K562 (cell line): ENCODE data around the gene OPRL1. TPM values are rescaled to one million over a fixed set of nuclear protein-coding genes. Genes with fewer than 3 reads are reported as not detected.
A peak's percentile ranks its signal among the peaks of the same experiment; 100 is the strongest.

ENCODE experiments used
- ATAC-seq: fragments of 200-7000 bp; cut with Tn5 transposase; 3 replicates; pipeline ENCODE4 v1.9.1; 2020; ENCODE audit warnings: moderate library complexity
- BruUV-seq: library from RNA; stranded (reverse); fragments of 400-500 nt; replicated peaks from 2 replicates; lab custom pipeline; 2021; lab: Mats Ljungman, UMichigan
- CTCF ChIA-PET: fragments of 300-600 bp; formaldehyde crosslinking; extraction: SDS; loops from one replicate; lab custom pipeline; 2021; ENCODE audit warnings: low intra/inter-chr PET ratio; lab: Yijun Ruan, JAX
- POLR2A ChIA-PET: fragments of 300-600, 350-650 bp; sonication (Branson Sonifier 250); formaldehyde crosslinking; extraction: SDS; loops from one replicate; lab custom pipeline; 2021; ENCODE audit warnings: antibody characterized with exemption, inconsistent platforms; lab: Yijun Ruan, JAX
- DNase-seq, 4 experiments: peaks; one replicate each; pipeline versions ENCODE4 v3.0.0 to v3.0.0-alpha.2; 2011 to 2018; ENCODE audit warnings: low spot score in 3 of 4, mixed read lengths in 3 of 4; ENCODE audit errors: extremely low read depth in 1 of 4
- FAIRE-seq: peaks from 2 replicates; lab custom pipeline; 2011; peaks lifted over from hg19 to GRCh38; lab: Jason Lieb, UNC
- H2AFZ ChIP-seq: 2 replicates; pipeline ENCODE4 v1.6.0; 2011; ENCODE audit warnings: low read depth, low read length, control low read depth, inconsistent platforms
- H3K27ac ChIP-seq: fragments of 200-600 bp; 3 replicates; pipeline ENCODE4 v1.8.0; 2011; ENCODE audit warnings: low read depth, mild to moderate bottlenecking, control low read depth, inconsistent platforms, low read length, moderate library complexity, mixed read lengths; ENCODE audit errors: extremely low read depth
- H3K27me3 ChIP-seq, 2 experiments: fragments of 300-600 bp in 1 of 2; 2 replicates in 1 of 2; 3 replicates in 1 of 2; pipeline versions ENCODE4 v1.6.0 to v1.8.0; 2011; ENCODE audit warnings: inconsistent platforms in 2 of 2, low read length in 2 of 2, mild to moderate bottlenecking in 1 of 2, mixed read lengths in 1 of 2, moderate library complexity in 1 of 2; ENCODE audit not compliant: control insufficient read depth in 2 of 2, insufficient read depth in 2 of 2
- H3K36me3 ChIP-seq: fragments of 300-600 bp; 3 replicates; pipeline ENCODE4 v1.8.0; 2011; ENCODE audit warnings: mild to moderate bottlenecking, low read length, inconsistent platforms; ENCODE audit not compliant: control insufficient read depth, insufficient read depth
- H3K4me1 ChIP-seq, 2 experiments: fragments of 200-600 bp in 1 of 2; replicated peaks in 1 of 2; 2 replicates in 1 of 2; 3 replicates in 1 of 2; pipeline versions ENCODE4 v1.5.1 to v1.8.0; 2011; ENCODE audit warnings: inconsistent platforms in 2 of 2, low read length in 2 of 2, mild to moderate bottlenecking in 1 of 2, mixed read lengths in 1 of 2, moderate library complexity in 1 of 2; ENCODE audit not compliant: control insufficient read depth in 2 of 2, insufficient read depth in 2 of 2
- H3K4me2 ChIP-seq: 2 replicates; pipeline ENCODE4 v1.6.1; 2011; ENCODE audit warnings: low read length, control low read depth, inconsistent platforms, mixed read lengths; ENCODE audit not compliant: insufficient read depth
- H3K4me3 ChIP-seq: fragments of 200-600 bp; sonication (generic), shearing (Covaris generic); 2 replicates; pipeline ENCODE4 v1.5.1; 2016; ENCODE audit warnings: control low read depth, inconsistent platforms
- H3K79me2 ChIP-seq: fragments of 200-600 bp; 3 replicates; pipeline ENCODE4 v1.8.0; 2011; ENCODE audit warnings: low read length, inconsistent platforms; ENCODE audit not compliant: control insufficient read depth, insufficient read depth
- H3K9ac ChIP-seq, 2 experiments: 2 replicates each; pipeline versions ENCODE4 v1.6.0 to v1.6.1; 2011; ENCODE audit warnings: low read depth in 2 of 2, low read length in 2 of 2, control low read depth in 1 of 2, inconsistent platforms in 1 of 2, mild to moderate bottlenecking in 1 of 2, mixed read lengths in 1 of 2; ENCODE audit not compliant: insufficient read depth in 1 of 2
- H3K9me1 ChIP-seq: one replicate; pipeline ENCODE4 v1.6.0; 2011; ENCODE audit warnings: inconsistent platforms, mild to moderate bottlenecking, low read length, moderate library complexity; ENCODE audit not compliant: control insufficient read depth, insufficient read depth
- H3K9me3 ChIP-seq: replicated peaks from 2 replicates; pipeline ENCODE4 v1.5.1; 2011; ENCODE audit warnings: low read depth, low read length, inconsistent platforms; ENCODE audit not compliant: control insufficient read depth, insufficient read depth
- H4K20me1 ChIP-seq: replicated peaks from 2 replicates; pipeline ENCODE4 v1.6.1; 2011; ENCODE audit warnings: low read length, inconsistent platforms, mixed read lengths; ENCODE audit not compliant: control insufficient read depth, insufficient read depth
- BDP1 ChIP-seq: IDR thresholded peaks from 3 replicates; pipeline ENCODE4 v1.6.1; 2011; ENCODE audit not compliant: insufficient read length, insufficient read depth
- CEBPB ChIP-seq: fragments of 450-650 bp; IDR thresholded peaks from 2 replicates; pipeline ENCODE4 v1.6.1; 2016; ENCODE audit warnings: missing genetic modification characterization, missing compliant biosample characterization
- GABPB1 ChIP-seq: sonication (generic); formaldehyde crosslinking; IDR thresholded peaks from 2 replicates; pipeline ENCODE4 v1.8.0; 2022; ENCODE audit warnings: mild to moderate bottlenecking, missing genetic modification reagents
- HDGF ChIP-seq: fragments of 450-650 bp; IDR thresholded peaks from 2 replicates; pipeline ENCODE4 v1.6.1; 2016
- HEY1 ChIP-seq: fragments of 250-450 bp; sonication (Bioruptor Pico); IDR thresholded peaks from 2 replicates; pipeline ENCODE4 v1.5.0; 2020; ENCODE audit warnings: mild to moderate bottlenecking, moderate library complexity, borderline replicate concordance
- KLF13 ChIP-seq: fragments of 450-650 bp; IDR thresholded peaks from 2 replicates; pipeline ENCODE4 v1.6.1; 2016; ENCODE audit warnings: missing genetic modification characterization, low read depth, mild to moderate bottlenecking, missing compliant biosample characterization, moderate library complexity, borderline replicate concordance
- MTA1 ChIP-seq: fragments of 450-650 bp; IDR thresholded peaks from 2 replicates; pipeline ENCODE4 v1.6.1; 2017; ENCODE audit warnings: borderline replicate concordance
- NR0B1 ChIP-seq: fragments of 450-650 bp; IDR thresholded peaks from one replicate; pipeline ENCODE4 v1.6.1; 2018; ENCODE audit warnings: mild to moderate bottlenecking, moderate library complexity; ENCODE audit not compliant: partially characterized antibody
- RUNX1 ChIP-seq: sonication (generic); IDR thresholded peaks from 2 replicates; pipeline ENCODE4 v1.6.1; 2016; ENCODE audit warnings: antibody characterized with exemption, low read depth
- TAL1 ChIP-seq: fragments of 450-650 bp; IDR thresholded peaks from 2 replicates; pipeline ENCODE4 v1.6.1; 2016; ENCODE audit warnings: mild to moderate bottlenecking
- TCF3 ChIP-seq: sonication (generic); formaldehyde crosslinking; IDR thresholded peaks from 2 replicates; pipeline ENCODE4 v1.4.0; 2020; ENCODE audit warnings: mild to moderate bottlenecking, missing genetic modification reagents
- ZBTB1 ChIP-seq: sonication (generic); formaldehyde crosslinking; IDR thresholded peaks from 2 replicates; pipeline ENCODE4 v1.8.1; 2023; ENCODE audit warnings: missing genetic modification reagents, low read depth, mild to moderate bottlenecking, borderline replicate concordance
- ZNF23 ChIP-seq: fragments of 250-450 bp; sonication (Bioruptor Pico); IDR thresholded peaks from 2 replicates; pipeline ENCODE4 v1.4.0; 2020; ENCODE audit warnings: mild to moderate bottlenecking
- ZNF639 ChIP-seq, 2 experiments: fragments of 200-800 bp in 1 of 2; sonication (Bioruptor generic) in 1 of 2; sonication (generic) in 1 of 2; formaldehyde crosslinking in 1 of 2; IDR thresholded peaks in 1 of 2; conservative IDR thresholded peaks in 1 of 2; 2 replicates each; pipeline versions ENCODE4 v1.5.0 to v1.6.1; 2016 to 2020; ENCODE audit warnings: missing compliant biosample characterization in 1 of 2, missing genetic modification characterization in 1 of 2, missing genetic modification reagents in 1 of 2
- ZNF766 ChIP-seq: fragments of 200-800 bp; sonication (Bioruptor generic); conservative IDR thresholded peaks from 2 replicates; pipeline ENCODE4 v1.6.1; 2016; ENCODE audit warnings: missing genetic modification characterization, missing compliant biosample characterization
- WGBS: fragments of 100-300 bp; shearing (Covaris generic); methylation state at CpG from one replicate; pipeline ENCODE4 v1.1.6; 2016; ENCODE audit warnings: low coverage, mixed read lengths; ENCODE audit not compliant: insufficient coverage; ENCODE audit errors: missing lambda C conversion rate; 5-methylcytosine and 5-hydroxymethylcytosine counted together
- in situ Hi-C: fragments of 300-500 bp; cut with MboI; formaldehyde crosslinking; loops from 4 replicates; pipeline ENCODE4 v1.15.0; 2018; ENCODE audit warnings: inconsistent platforms, mixed read lengths
- intact Hi-C: fragments of 100-400 bp; cut with micrococcal nuclease; formaldehyde crosslinking; loops from 2 replicates; pipeline ENCODE4 v1.14.2; 2022
- polyA plus RNA-seq, 8 experiments: library from polyadenylated mRNA; depleted of rRNA in 4 of 8; stranded (reverse) in 5 of 8; unstranded in 3 of 8; fragments of >200 nt; fragmentation: Nextera tagmentation in 2 of 8; fragmentation: Illumina TruSeq in 1 of 8; extraction: Ambion mirVana in 2 of 8; extraction: Trizol in 1 of 8; gene quantifications; 2 replicates each; pipeline versions ENCODE4 v1.2.1 to v1.2.3, GENCODE V29; 2011 to 2014; ENCODE audit warnings: inconsistent platforms in 1 of 8, missing spikeins in 1 of 8
- total RNA-seq, 7 experiments: library from RNA; depleted of rRNA in 6 of 7; stranded (reverse); fragments of >200 nt in 6 of 7; fragmentation: Illumina TruSeq in 2 of 7; extraction: Trizol in 2 of 7; gene quantifications; 2 replicates each; pipeline versions ENCODE4 v1.2.1 to v1.2.3, GENCODE V29; 2011 to 2021; ENCODE audit warnings: low replicate concordance in 1 of 7

OPRL1 gene
- total and polyA plus RNA-seq, 9 of the 15 experiments (the other 6 are each of a cell fraction or from before 2014, with no cell fraction given): 0.06 to 0.33 (median 0.11) TPM; not detected in 2

GRCh38 chr20:64056639-64056888, 23.3 kb upstream of the OPRL1 start:
- peaks cover 16 to 66% of the 10 kb centered on the region in 2 experiments for H3K4me1 ChIP-seq
- TF ChIP-seq TCF3 (CRISPR knock-in tag): no peak
- no peak for TF ChIP-seq HEY1 (CRISPR knock-in tag)
- no peak for TF ChIP-seq BDP1
- no peak for TF ChIP-seq NR0B1
- TF ChIP-seq TAL1: no peak
- no peak for TF ChIP-seq CEBPB (tag)
- no peak for TF ChIP-seq HDGF
- TF ChIP-seq ZNF639 (CRISPR knock-in tag; conservative IDR thresholded peaks at IDR 0.05 in 1 of 2, IDR thresholded peaks at IDR 0.05 in 1 of 2): no peak
- TF ChIP-seq ZBTB1: no peak
- TF ChIP-seq ZNF23 (CRISPR knock-in tag): no peak
- no peak for TF ChIP-seq KLF13 (tag)
- TF ChIP-seq ZNF766 (CRISPR knock-in tag): no peak
- TF ChIP-seq MTA1: no peak
- no peak for TF ChIP-seq GABPB1 (CRISPR knock-in tag)
- no peak for TF ChIP-seq RUNX1
- no peak for FAIRE-seq
- no peak overlapping the region for H3K4me3 ChIP-seq
- ChIA-PET CTCF (no interaction called here), POLR2A (no interaction called here)
- ATAC-seq: no peak
- H3K36me3 ChIP-seq: no peaks in the 10 kb centered on the region
- in situ Hi-C loops: no loop called here
- H3K27me3 ChIP-seq: no peaks in the 10 kb centered on the region
- no peaks in the 10 kb centered on the region for H4K20me1 ChIP-seq
- no TSS peak for BruUV-seq
- peak overlapping the region in 1 of 2 experiments; percentile 44; a peak in 2 of 4 replicates for H3K9ac ChIP-seq
- no peaks in the 10 kb centered on the region for H3K79me2 ChIP-seq
- H3K9me1 ChIP-seq: no peaks in the 10 kb centered on the region
- no peak overlapping the region for H3K27ac ChIP-seq
- DNase-seq: no peak
- H3K9me3 ChIP-seq: no peaks in the 10 kb centered on the region
- 40% methylated on average over 5 of the region's 7 CpGs for whole genome bisulfite sequencing
- H2AFZ ChIP-seq: no peak overlapping the region
- intact Hi-C loops: no loop called here
- H3K4me2 ChIP-seq: no peak overlapping the region
